ENCODE measurements around the gene PIK3R5.

The PIK3R5 gene

DNA sequence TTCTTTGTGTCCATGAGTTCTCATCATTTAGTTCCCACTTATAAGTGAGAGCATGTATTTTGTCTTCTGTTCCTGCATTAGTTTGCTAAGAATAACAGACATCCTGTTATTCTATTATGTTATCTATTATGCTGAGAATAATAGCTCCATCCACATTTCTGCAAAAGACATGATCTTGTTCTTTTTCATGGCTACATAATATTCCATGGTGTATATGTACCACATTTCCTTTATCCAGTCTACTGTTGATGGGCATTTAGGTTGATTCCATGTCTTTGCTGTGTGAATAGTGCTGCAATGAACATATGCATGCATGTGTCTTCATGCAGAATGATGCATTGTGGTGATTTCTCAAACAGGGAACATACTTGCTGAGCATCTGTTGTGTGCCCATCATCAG is 21.4 kb downstream of the PIK3R5 start:
- no peak overlapping the region for H3K9ac ChIP-seq (ENCODE audit: low read length)
- no peaks in the 10 kb centered on the region for H3K9me2 ChIP-seq (replicated peaks; ENCODE audit: insufficient read depth, low read length)
- no peaks in the 10 kb centered on the region for H3K79me2 ChIP-seq (ENCODE audit: insufficient read depth, low read length)
- no peaks in the 10 kb centered on the region for H3K27me3 ChIP-seq (ENCODE audit: low read length)
- no peak overlapping the region for H3K4me3 ChIP-seq (ENCODE audit: insufficient read depth, low read length, poor library complexity, severe bottlenecking)
- H3K4me2 ChIP-seq (ENCODE audit: low read depth, low read length, poor library complexity, severe bottlenecking): no peak overlapping the region
- TF ChIP-seq, protein P1, sequence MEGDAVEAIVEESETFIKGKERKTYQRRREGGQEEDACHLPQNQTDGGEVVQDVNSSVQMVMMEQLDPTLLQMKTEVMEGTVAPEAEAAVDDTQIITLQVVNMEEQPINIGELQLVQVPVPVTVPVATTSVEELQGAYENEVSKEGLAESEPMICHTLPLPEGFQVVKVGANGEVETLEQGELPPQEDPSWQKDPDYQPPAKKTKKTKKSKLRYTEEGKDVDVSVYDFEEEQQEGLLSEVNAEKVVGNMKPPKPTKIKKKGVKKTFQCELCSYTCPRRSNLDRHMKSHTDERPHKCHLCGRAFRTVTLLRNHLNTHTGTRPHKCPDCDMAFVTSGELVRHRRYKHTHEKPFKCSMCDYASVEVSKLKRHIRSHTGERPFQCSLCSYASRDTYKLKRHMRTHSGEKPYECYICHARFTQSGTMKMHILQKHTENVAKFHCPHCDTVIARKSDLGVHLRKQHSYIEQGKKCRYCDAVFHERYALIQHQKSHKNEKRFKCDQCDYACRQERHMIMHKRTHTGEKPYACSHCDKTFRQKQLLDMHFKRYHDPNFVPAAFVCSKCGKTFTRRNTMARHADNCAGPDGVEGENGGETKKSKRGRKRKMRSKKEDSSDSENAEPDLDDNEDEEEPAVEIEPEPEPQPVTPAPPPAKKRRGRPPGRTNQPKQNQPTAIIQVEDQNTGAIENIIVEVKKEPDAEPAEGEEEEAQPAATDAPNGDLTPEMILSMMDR (IDR thresholded peaks at IDR 0.05; ENCODE audit: insufficient read depth, low read length, poor library complexity, severe bottlenecking): no peak
- no peak for TF ChIP-seq EZH2phosphoT487 (conservative IDR thresholded peaks at IDR 0.05; ENCODE audit: low read length)
- no peaks in the 10 kb centered on the region for H3K9me3 ChIP-seq (ENCODE audit: insufficient read depth, low read length)
- no peaks in the 10 kb centered on the region for H3K36me3 ChIP-seq (ENCODE audit: low read length)
- H2AFZ ChIP-seq (ENCODE audit: low read depth, low read length, severe bottlenecking): no peak overlapping the region
- no peak overlapping the region for H3K27ac ChIP-seq (ENCODE audit: low read depth, low read length)
- no peaks in the 10 kb centered on the region for H3F3A ChIP-seq (ENCODE audit: insufficient read depth)
- H4K20me1 ChIP-seq (ENCODE audit: low read depth, low read length): no peaks in the 10 kb centered on the region

DNA sequence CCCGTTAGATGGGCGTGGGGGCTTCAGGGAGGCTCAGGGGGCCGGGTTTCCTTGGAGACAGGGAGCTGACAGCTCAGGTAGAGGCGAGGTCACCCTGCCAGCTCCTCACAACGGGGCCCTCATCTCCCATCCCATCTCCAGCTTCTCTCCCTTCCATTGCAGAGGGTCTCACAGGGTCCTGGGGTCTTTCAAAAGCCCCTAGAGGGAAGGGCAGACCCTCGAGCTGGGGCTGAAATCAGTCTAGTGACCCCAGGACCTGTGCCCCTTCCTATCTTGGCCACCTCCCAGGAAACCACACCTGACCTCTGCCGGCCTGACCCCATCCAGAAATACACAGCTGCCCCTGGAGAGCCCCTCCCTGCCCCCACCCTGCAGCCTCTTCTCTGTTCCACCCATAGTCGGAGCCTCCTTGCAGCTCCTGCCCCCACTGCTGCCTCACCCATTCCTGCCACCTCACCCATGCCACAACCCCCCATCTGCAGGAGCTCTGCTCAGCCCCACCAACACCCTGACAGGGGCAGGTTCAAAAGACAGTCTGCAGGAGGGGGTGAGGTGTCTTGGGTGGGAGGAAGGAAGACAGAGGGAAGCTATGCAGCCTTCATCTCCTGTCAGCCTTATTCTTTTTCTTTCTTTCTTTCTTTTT is 23.4 kb downstream of the PIK3R5 start:
- Histone ChIP-seq H4K20me1 (ENCODE audit: low read depth, low read length) (no peaks in the 10 kb centered on the region), H2AFZ (ENCODE audit: low read depth, low read length, severe bottlenecking) (no peak overlapping the region), H3K79me2 (ENCODE audit: insufficient read depth, low read length) (no peaks in the 10 kb centered on the region), H3K9me2 (replicated peaks; ENCODE audit: insufficient read depth, low read length) (no peaks in the 10 kb centered on the region), H3F3A (ENCODE audit: insufficient read depth) (no peaks in the 10 kb centered on the region), H3K4me3 (ENCODE audit: insufficient read depth, low read length, poor library complexity, severe bottlenecking) (no peak overlapping the region), H3K27ac (ENCODE audit: low read depth, low read length) (no peak overlapping the region), H3K9me3 (ENCODE audit: insufficient read depth, low read length) (no peaks in the 10 kb centered on the region), H3K4me2 (ENCODE audit: low read depth, low read length, poor library complexity, severe bottlenecking) (no peak overlapping the region), H3K27me3 (ENCODE audit: low read length) (no peaks in the 10 kb centered on the region), H3K36me3 (ENCODE audit: low read length) (no peaks in the 10 kb centered on the region), H3K9ac (ENCODE audit: low read length) (no peak overlapping the region)
- TF ChIP-seq EZH2phosphoT487 (conservative IDR thresholded peaks at IDR 0.05; ENCODE audit: low read length): no peak
- TF ChIP-seq, protein P1 (IDR thresholded peaks at IDR 0.05; ENCODE audit: insufficient read depth, low read length, poor library complexity, severe bottlenecking): no peak

- H3K27ac ChIP-seq (ENCODE audit: low read depth, low read length): no peak overlapping the region
Measured at GRCh38 chr17:8941520-8941919, 24.0 kb downstream of the PIK3R5 start.

More at GRCh38 chr17:8941520-8941919, 24.0 kb downstream of the PIK3R5 start:
- no peak overlapping the region for H3K4me3 ChIP-seq (ENCODE audit: insufficient read depth, low read length, poor library complexity, severe bottlenecking)
- no peaks in the 10 kb centered on the region for H3K9me2 ChIP-seq (replicated peaks; ENCODE audit: insufficient read depth, low read length)
- no peaks in the 10 kb centered on the region for H3K79me2 ChIP-seq (ENCODE audit: insufficient read depth, low read length)
- no peaks in the 10 kb centered on the region for H3K9me3 ChIP-seq (ENCODE audit: insufficient read depth, low read length)
- TF ChIP-seq, protein P1 (IDR thresholded peaks at IDR 0.05; ENCODE audit: insufficient read depth, low read length, poor library complexity, severe bottlenecking): no peak
- no peak for TF ChIP-seq EZH2phosphoT487 (conservative IDR thresholded peaks at IDR 0.05; ENCODE audit: low read length)
- H3F3A ChIP-seq (ENCODE audit: insufficient read depth): no peaks in the 10 kb centered on the region
- H3K36me3 ChIP-seq (ENCODE audit: low read length): no peaks in the 10 kb centered on the region
- no peak overlapping the region for H3K9ac ChIP-seq (ENCODE audit: low read length)
- no peak overlapping the region for H3K4me2 ChIP-seq (ENCODE audit: low read depth, low read length, poor library complexity, severe bottlenecking)
- no peaks in the 10 kb centered on the region for H3K27me3 ChIP-seq (ENCODE audit: low read length)
- H2AFZ ChIP-seq (ENCODE audit: low read depth, low read length, severe bottlenecking): no peak overlapping the region
- no peaks in the 10 kb centered on the region for H4K20me1 ChIP-seq (ENCODE audit: low read depth, low read length)

All from SU-DHL-6 (cell line).